Ecto neural progenitor cell (in vitro differentiated cells): ENCODE measurements around the gene NOTCH2.

ENCODE experiments used
- DNase-seq: peaks from one replicate; pipeline ENCODE4 v3.0.0-alpha.2; 2018; ENCODE audit warnings: low spot score

The NOTCH2 gene

DNA sequence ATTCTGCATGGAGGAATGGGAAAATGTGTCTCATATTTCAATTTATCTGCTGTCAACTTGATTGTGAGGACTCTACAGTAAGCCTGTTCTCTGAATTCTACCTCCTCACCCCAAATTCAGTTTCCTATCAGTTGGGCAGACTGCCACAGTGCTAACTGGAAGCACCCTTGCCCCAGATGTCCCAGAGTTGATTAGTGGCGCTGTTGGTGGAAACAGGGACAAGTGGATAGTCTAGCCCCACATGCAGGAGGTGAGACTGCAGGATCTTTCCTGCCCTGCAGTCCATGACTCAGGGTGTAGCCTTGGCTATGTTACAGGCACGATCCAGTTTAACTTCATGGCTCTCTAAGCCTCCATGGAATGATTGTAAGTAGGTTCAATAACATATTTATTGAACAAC is 195.3 kb downstream of the NOTCH2 start:
- no peak for DNase-seq

DNA sequence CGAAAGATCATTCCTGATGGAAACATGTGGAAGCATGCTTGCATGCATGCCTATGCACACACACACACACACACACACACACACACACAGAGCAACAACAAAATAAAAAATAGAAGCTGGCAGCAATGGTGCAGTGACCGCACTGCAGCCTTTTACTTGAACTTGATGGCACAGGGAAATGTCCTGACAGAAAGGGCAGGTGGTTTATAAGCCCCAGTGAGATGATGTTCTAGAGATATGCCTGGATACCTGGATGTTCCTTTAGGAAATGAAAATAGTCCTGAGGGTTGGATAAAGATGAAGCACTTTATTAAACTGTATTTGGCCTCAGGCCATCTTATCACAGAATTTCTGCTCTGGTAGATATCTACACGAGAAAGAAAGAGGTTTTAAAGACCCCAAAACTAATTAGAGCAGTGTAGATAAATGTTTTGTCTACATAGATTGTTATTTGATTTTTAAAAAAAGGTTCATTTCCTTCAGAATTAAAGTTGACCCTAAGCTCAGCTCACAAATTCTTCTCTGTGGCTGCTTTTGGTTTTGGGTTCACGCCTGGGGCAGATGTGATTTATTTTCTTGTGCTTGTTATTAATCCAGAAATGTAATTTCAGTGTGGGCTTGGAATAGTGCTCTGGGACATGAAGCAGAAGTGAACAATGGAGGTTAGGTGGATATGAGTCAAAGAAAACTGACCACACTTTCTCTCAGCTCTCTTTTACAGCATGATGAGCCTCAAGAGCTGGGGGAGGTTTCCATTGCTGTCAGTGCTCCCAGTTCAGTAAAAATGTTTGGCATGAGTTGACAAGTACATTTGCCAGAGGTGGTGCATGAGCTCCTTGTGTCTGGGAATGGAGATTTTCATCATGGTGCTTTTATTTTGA is 196.1 kb downstream of the NOTCH2 start:
- no peak for DNase-seq

DNA sequence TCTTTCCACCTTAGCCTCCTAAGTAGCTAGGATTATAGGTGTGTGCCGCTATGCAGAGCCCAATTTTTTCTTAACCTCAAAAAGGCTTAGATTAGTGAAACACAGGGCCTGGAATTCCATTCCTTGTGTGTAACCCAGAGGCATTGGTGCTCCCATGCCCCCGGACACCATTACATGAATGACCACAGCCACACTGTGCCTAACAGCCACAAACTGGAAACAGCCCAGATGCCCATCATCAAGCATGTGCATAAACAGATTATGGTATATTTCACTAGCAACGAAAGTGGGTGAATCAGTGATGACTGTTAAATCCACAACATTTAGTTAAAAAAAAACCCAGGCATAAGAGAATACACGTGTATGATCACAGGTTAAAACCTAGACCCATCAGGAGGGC is 197.6 kb downstream of the NOTCH2 start:
- no peak for DNase-seq

DNA sequence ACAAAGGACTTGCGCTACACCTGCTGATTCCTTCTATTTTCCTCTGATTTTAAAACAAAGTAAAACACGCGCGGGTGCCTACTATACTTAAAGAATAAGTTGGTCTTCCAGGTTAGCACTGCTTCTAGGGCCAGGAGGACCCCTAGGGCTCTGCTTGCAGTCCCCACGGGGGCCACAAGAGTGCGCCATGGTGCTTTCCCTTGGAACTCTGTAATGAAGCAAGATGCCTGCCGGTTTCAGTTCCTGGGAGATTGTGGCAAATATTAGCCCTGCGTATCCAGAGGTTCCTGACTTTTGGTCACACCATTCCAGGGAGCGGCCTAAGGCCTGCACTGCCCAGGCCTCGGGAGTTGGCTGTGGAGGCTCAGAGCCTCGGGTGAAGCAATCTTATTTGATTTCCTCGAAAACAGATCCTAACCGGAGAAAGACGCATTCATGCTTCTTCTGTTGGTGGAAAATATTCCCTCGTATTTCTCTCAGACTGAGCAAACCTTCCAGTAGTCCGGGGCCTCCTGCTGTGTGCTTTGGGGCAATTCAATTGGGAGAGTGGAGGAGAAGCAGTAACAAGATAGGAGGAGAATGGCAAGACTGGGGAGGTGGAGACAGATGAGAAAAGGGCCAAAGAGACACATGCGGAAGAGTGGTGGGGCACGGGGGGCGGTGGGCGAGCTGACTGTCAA is 198.4 kb downstream of the NOTCH2 start:
- peak; percentile 90 for DNase-seq

DNA sequence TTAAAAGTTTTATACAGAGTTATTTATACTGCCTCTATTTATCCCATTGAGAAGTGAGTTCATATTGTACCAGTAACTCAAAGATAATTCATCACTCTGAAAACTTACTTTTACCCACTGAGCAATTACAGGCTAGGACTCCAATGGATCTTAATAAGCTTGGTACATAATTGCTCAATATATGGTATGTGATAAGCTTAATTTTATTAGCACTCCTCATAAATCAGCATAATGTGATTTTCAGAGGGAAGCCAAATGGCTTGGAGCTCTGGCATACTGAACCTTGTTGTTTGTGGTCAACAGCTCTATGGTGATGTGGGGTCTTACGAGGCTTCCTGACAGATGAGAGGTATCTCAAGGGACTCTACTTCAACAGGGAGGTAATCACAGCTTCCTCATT is 199.5 kb downstream of the NOTCH2 start:
- DNase-seq: no peak

DNA sequence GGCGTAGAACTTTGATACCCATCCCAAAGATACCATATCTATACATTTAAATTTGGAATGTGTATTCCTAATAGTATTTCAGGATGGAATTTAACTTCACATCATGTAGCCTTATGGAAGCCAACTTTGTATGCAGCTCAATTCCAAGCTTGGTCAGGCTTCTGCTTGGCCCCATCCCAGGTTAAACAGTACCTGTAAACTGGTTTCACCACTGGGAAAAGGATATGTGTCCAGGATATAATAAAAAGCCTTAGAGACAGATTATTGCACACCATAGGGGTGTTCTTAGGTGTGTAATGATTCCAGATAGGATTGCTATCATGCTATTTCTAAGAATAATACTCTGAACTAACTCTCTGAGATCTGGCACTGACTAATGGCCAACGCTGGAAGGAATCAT is 201.3 kb downstream of the NOTCH2 start:
- no peak for DNase-seq

DNA sequence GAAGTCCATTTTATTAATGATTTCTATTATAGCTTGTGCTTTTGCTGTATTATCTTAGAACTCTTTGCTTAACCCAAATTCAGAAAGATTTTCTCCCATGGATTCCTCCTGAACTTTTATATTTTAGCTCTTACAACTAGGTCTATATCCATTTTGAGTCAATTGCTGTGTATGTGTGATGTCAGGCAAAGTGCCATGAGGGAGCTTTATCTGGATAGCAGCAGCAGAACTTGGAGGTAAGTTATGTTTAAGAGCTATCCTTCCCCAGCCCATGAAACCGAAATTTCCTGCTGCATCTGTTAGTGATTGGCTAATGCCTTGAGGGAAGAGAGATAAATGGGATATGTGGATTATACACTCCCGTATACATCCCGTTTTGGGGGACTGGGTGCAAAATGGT is 203.0 kb downstream of the NOTCH2 start:
- DNase-seq: no peak

DNA sequence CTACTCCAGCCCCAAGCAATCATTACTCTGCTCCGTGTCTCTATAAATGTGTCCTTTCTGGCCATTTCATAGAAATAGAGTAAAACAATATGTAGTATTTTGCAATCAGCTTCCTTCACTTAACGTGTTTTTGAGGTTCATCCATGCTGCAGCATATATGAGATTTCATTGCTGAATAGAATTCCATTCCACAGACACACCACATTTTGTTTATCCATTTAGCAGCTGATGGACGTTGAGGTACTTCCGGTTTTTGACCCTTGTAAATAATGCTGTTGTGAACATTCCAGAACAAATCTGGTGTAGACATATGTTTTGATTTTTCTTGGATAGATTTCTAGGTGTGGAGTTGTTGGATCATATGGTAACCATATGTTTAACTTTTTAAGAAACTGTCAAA is 203.8 kb downstream of the NOTCH2 start:
- DNase-seq: no peak

DNA sequence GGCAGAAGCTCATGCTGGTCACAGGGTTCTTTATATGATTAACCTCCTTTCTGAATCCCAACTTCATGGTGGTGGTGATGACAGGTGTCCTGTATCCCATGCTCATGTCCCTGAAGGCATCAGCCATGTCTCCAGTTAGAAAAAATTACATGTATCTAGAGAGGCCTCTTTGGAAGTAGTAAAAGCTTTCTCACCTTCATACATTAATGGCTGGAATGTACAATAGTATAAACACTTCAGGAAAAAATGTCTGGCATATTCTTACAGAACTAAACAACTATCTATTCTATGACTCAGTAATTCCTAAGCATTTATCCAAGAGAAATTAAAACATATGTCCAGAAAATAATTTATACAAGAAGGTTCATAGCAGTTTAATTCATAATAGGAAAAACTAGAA is 207.2 kb downstream of the NOTCH2 start:
- DNase-seq: no peak
